ENCODE results near the gene CACNA1H. TPM values are rescaled to one million over a fixed set of nuclear protein-coding genes. Genes with fewer than 3 reads are reported as not detected.

The CACNA1H gene
- polyA plus RNA-seq, 1 donor from 2014 or later: not detected

DNA sequence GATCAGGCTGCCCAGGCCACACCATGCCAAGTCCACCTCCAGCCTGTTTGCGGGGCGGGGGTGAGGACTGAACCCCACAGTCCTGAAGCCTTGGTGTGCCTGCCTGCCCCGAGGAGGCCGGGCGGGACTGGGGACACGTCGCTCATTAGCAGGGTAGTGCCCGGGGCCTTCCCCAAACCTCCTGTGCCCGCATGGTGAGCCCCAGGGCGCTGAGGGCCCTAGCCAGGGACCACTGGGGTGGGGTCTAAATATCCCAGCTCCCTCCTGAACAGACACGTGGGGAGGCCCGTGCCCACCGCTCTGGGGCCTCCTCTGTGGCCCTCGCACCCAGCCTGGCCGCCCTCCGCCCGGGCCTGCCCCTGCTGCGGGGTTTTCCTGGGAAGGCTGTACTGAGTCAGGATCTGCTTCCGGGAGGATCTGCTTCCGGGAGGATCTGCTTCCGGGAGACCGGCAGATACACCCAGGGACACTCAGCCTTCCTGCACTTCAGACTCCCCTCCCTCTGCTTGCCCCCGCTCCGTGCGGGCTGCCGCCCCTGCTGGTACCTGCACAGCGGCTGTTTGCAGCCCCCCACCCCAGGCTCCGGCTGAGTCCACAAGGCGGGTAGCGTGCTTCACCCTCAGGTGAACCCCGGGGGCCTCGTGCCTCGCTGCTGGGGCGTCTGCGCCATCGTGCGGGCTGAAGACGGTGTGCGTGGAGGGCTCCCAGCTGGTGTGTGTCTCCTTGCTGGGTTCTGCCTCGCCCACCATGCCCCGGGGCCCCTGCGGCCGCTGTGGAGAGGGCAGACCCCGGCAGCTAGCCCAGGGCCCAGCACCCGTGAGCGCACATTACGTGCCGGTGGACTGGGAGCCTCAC is 23.6 kb upstream of the CACNA1H start:
- peaks cover 2% of the 10 kb centered on the region for H3K27me3 Mint-ChIP-seq
- no peaks in the 10 kb centered on the region for H3K36me3 Mint-ChIP-seq
- H3K4me1 Mint-ChIP-seq: no peaks in the 10 kb centered on the region
- H3K27ac Mint-ChIP-seq: no peak overlapping the region
- H3K4me3 Mint-ChIP-seq: no peak overlapping the region
- H3K9me3 Mint-ChIP-seq: no peaks in the 10 kb centered on the region

DNA sequence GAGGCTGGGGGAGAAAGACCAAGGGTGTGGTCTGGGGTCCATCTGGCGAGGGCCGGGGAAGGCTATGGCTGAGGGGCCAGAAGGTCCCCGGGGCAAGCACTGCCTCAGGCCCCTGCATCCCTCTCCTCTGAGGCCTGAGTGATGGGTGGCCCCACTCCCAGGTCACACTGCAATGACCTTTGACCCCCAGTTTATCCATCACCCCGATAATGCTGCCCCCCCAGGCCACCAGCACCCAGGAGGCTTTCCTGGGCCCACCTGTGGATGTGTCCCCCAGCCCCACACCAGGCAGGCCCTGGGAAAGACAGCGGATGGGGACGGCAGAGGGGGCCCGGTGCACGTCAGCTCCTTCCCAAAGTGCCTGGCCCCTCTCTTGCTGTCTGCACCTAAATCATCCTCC is 22.5 kb upstream of the CACNA1H start:
- Mint-ChIP-seq H3K9me3 (no peaks in the 10 kb centered on the region), H3K4me3 (no peak overlapping the region), H3K4me1 (no peaks in the 10 kb centered on the region), H3K27me3 (peaks cover 2% of the 10 kb centered on the region), H3K36me3 (no peaks in the 10 kb centered on the region), H3K27ac (no peak overlapping the region)

DNA sequence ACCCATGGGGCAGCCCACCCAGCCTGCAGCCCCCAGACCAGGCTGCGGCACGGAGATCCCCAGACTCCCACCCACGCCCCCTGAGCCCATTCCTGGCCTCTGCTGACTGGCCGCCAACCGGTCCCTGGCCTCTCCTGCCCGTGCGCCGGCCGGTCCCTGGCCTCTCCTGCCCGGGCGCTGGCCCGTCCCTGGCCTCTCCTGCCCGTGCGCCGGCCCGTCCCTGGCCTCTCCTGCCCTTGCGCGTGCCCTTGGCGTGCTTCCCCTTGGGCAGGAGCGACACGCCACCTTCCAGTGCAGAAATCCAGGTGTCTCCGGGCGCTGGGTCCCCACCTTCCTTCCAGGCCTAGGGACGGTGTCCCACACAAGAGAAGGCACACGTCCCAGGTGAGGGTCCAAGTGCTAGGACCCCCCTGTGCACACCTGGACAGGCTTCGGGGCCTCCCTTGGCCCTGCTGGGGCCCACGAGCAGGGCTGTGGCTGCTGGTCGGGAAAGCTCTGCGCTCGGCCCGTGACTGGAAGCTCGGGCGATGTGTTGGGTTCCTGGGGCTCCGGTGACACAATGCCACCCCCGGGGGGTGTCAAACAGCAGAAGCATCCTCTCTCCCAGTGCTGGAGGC is 21.4 kb upstream of the CACNA1H start:
- no peaks in the 10 kb centered on the region for H3K4me1 Mint-ChIP-seq
- no peak overlapping the region for H3K27ac Mint-ChIP-seq
- peaks cover 2% of the 10 kb centered on the region for H3K27me3 Mint-ChIP-seq
- H3K36me3 Mint-ChIP-seq: no peaks in the 10 kb centered on the region
- no peaks in the 10 kb centered on the region for H3K9me3 Mint-ChIP-seq
- H3K4me3 Mint-ChIP-seq: no peak overlapping the region

DNA sequence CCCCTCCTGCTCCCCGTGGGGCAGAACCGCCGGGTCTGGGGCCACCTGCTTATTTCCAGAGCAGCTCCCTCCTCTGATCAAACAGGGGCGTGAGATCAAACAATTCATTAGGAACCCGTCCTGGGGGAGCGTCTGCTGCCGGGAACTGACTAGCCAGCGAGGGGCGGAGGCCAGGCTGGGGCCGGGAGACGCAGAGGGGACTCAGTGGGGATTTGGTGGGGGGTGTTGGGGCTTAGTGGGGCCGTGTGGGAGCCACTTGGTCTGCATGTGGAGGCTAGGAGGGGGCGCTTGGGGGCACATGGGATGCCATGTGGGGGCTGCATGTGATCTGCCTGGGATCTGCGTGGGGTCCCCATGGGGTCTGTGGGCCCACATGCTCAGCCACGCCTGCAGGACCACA is 20.5 kb upstream of the CACNA1H start:
- H3K36me3 Mint-ChIP-seq: no peaks in the 10 kb centered on the region

DNA sequence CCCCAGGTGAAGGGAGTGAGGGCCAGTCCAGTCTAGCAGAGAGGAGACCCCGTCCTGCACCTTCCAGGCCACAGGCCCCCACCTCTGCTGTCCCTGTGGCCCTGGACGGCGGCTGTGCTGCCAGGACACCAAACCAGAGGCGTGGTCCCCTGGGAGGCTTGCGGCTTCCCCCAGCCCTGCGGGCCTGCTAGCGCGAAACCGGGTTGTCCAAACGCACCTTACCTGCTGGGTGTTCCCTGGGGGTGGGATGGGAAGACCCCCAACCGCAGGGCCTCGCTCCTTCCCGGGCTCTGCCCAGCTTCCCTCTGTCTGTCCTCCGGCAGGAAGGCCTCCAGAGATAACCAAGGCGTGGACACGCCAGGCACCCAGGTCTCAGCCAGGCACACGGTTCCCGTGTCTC is 19.6 kb upstream of the CACNA1H start:
- Mint-ChIP-seq H3K4me3 (no peak overlapping the region), H3K27ac (no peak overlapping the region), H3K36me3 (no peaks in the 10 kb centered on the region), H3K4me1 (no peaks in the 10 kb centered on the region), H3K27me3 (peaks cover 2% of the 10 kb centered on the region), H3K9me3 (peaks cover 0 to 2% (median 0%) of the 10 kb centered on the region in 3 donors)

More for the DNA sequence above, 20.5 kb upstream of the CACNA1H start:
- Mint-ChIP-seq H3K27me3 (peaks cover 2% of the 10 kb centered on the region), H3K4me3 (no peak overlapping the region), H3K9me3 (no peaks in the 10 kb centered on the region), H3K4me1 (no peaks in the 10 kb centered on the region), H3K27ac (no peak overlapping the region)

DNA sequence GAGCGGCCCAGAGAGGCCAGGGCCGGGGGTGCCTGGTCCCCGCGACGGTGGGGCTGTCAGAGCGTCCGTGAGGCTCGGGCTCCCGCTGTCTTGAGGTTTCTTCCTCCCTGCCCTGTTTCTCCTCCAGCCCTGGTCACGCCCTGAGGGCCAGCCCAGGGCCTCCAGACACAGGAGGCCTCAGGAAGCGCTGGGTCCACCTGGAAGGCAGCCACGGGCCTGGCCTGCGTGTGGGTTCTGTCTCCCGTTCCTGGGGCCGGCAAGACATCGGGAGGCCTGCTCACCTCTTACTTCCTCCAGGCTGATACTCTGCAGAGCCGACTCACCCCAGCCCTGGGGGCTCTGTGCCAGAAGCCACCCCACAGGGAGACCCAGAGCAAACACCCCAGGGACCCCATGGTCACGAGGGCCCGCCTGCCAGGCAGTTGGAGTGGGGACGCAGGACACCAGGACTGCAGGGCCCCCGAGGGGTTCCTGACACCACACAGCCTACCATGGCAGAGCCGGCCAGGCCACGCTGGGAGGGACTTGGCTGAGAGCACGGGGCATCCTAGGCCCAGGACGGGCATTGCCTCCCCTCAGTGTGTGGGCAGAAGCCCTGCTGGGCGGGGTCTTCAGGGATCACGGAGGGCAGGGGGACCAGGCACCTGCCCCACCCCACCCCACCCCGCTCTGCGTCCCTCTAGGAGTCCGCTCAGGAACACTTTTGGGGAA is 18.9 kb upstream of the CACNA1H start:
- H3K27me3 Mint-ChIP-seq: peaks cover 2% of the 10 kb centered on the region
- H3K4me3 Mint-ChIP-seq: no peak overlapping the region
- H3K27ac Mint-ChIP-seq: no peak overlapping the region
- peaks cover 0 to 5% (median 0%) of the 10 kb centered on the region in 3 donors for H3K9me3 Mint-ChIP-seq
- no peaks in the 10 kb centered on the region for H3K4me1 Mint-ChIP-seq
- no peaks in the 10 kb centered on the region for H3K36me3 Mint-ChIP-seq

DNA sequence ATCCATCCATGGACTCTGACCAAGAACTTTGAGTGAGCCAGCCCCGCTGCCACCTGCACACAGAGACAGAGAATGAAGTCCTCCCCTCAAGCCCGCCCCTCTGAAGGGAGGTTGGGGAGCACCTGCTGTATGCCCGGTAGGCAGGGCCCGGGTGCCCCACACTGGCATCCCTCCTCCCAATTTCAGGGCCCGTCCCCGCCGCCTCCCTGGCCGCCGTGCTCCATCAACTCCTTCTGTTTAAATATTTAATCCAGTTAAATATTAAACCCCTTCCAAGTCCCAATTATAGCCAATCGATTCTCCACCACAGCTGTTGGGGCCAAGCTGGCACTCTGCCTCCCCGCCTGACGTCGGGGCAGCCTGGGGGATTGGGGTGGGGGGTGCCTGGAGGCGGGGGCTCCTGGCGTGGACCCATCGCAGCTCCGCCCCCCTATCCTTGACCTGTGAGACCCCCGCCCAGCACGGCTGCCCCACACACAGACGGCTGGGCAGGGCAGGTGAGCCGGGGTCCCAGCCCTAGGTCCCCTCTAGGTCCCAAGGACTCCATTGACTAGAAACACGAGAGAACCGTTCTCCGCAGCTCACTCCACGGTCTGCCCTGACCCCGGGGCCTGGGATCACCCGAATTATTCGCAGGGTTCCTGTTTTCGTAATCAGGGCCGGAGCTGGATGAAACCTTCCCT is 18.0 kb upstream of the CACNA1H start:
- Mint-ChIP-seq H3K4me1 (no peaks in the 10 kb centered on the region), H3K27ac (peak overlapping the region in 1 of 3 donors; percentile 13), H3K36me3 (no peaks in the 10 kb centered on the region), H3K9me3 (peaks cover 0 to 5% (median 0%) of the 10 kb centered on the region in 3 donors), H3K27me3 (peaks cover 3% of the 10 kb centered on the region), H3K4me3 (no peak overlapping the region)

DNA sequence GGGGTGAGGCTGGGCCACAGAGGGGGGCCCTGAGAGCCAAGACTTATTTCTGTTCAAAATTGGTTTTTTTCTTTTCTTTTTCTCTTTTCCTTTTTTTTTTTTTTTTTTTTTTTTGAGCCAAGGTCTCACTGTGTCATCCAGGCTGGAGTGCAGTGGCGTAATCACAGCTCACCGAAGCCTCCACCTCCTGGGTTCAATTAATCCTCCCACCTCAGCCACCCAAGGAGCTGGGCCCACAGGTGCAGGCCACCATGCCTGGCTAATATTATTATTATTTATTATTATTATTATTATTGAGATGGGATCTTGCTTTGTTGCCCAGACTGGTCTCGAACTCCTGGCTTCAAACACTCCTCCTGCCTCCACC is 17.5 kb upstream of the CACNA1H start:
- Mint-ChIP-seq H3K4me3 (no peak overlapping the region), H3K36me3 (no peaks in the 10 kb centered on the region), H3K27ac (peak overlapping the region in 1 of 3 donors; percentile 13), H3K9me3 (peaks cover 0 to 5% (median 0%) of the 10 kb centered on the region in 3 donors), H3K27me3 (peaks cover 8% of the 10 kb centered on the region), H3K4me1 (peaks cover 0 to 3% (median 0%) of the 10 kb centered on the region in 3 donors)

DNA sequence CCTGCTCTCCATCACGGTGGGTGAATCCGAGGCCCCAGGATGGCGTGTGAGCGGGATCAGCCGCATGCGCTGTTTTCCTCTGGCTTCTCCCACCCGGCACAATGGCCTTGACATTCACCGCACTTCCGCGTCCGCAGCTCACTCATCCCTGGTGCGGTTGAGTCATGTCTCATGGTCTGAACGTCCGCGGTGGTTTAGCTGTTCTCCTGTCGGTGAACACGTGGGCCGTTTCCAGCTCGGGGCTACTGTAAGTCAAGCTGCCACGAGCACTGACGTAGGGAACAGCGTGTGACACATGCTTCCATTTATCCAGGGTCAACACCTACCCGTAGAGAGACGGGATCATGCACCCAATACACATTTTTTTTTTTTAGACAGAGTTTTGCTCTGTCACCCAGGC is 15.3 kb upstream of the CACNA1H start:
- Mint-ChIP-seq H3K9me3 (peaks cover 0 to 5% (median 0%) of the 10 kb centered on the region in 3 donors), H3K27ac (no peak overlapping the region), H3K27me3 (peaks cover 9% of the 10 kb centered on the region), H3K4me3 (no peak overlapping the region), H3K4me1 (peaks cover 0 to 3% (median 0%) of the 10 kb centered on the region in 3 donors), H3K36me3 (no peaks in the 10 kb centered on the region)

DNA sequence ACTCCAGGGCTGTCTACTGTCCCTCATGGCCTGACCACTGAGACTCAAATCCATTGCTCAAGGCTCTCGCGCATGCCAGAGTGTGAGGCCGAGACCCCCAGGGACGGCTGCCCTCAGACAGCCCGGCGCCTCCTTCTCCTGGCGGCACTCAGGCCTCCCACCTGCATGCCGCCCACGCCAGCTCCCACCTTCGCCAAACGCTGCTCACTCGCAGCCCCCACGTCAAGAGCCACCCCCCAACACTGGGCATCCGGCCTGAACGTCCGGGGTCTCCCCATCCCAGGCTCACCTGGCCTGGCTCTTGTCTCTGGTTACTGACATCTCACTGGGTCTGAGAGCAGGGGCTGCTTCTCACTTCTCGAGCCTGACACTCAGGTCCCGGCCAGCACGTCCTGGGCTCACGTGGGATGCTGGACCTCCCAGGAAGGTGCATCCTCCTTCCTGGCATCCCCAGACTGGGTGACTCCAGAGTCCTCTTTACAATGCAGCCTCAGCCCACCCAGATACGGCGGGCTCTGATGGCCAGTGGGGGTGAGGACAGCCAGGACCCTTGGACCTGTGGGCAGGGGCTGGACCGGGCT is 12.2 kb upstream of the CACNA1H start:
- H3K4me1 Mint-ChIP-seq: peaks cover 0 to 3% (median 0%) of the 10 kb centered on the region in 3 donors
- H3K4me3 Mint-ChIP-seq: no peak overlapping the region
- H3K27me3 Mint-ChIP-seq: peaks cover 9% of the 10 kb centered on the region
- no peak overlapping the region for H3K27ac Mint-ChIP-seq
- H3K9me3 Mint-ChIP-seq: peaks cover 0 to 5% (median 0%) of the 10 kb centered on the region in 3 donors
- no peaks in the 10 kb centered on the region for H3K36me3 Mint-ChIP-seq

DNA sequence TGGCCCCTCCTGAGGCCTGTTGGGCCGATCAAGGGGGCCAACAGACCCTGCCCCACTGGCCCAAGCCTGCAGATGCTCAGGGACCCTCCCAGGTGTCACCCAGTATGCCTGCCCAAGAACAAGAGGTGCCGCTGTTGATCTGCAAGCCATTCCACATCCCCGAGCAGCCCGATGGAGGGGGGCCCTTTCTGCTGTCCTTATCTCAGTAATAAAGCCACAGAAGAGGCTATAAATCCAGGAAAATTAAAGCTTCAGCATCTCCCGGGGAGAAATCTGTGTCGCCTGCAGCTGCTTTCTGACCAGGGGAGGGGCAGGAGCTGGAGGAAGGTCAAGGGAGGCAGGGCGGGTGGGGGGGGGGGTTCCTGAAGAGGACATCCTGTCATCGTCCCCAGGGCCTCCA is 11.7 kb upstream of the CACNA1H start:
- Mint-ChIP-seq H3K4me1 (peaks cover 0 to 3% (median 0%) of the 10 kb centered on the region in 3 donors), H3K27me3 (peaks cover 9% of the 10 kb centered on the region), H3K9me3 (peaks cover 0 to 5% (median 0%) of the 10 kb centered on the region in 3 donors), H3K36me3 (no peaks in the 10 kb centered on the region), H3K27ac (no peak overlapping the region), H3K4me3 (no peak overlapping the region)

DNA sequence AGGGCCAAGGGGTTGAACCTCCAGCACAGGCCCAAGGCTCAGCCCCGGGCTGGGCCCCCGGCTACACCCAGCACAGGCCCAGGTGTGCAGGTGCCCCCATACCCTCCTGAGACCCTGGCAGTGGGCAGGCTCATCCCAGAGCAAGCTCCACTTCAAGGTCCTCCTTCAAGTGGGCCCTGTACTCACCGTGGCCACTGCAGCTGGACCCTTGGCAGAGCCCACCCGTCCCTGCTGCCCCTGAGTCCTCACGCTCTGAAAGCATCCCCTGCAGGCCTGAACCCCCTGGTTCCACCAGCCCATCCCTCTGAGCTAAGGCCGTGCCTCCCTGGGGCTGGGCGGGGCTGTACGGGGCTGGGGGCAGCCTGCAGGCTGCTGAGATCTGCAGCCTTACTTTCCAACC is 11.2 kb upstream of the CACNA1H start:
- Mint-ChIP-seq H3K4me1 (peaks cover 0 to 3% (median 0%) of the 10 kb centered on the region in 3 donors), H3K27me3 (peaks cover 9% of the 10 kb centered on the region), H3K27ac (no peak overlapping the region)

DNA sequence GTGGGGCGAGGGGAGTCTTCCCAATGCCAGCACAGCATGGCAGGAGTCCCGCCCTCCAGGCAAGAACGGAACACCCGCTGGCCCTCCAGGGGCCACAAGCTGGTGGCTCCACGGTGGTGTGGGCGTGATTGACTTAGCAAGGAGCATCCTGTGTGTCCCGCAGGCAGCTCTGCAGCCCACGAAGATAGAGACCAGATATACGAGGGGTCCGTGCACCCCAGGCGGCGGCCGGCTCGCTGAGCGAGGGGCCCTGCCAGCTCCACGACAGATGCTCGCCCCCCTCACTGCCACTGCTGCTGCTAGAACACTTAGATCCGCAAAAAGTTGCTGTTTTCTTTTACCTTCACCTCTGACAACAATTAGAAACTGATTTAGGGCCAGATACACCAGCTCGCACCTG is 10.0 kb upstream of the CACNA1H start:
- Mint-ChIP-seq H3K9me3 (peaks cover 0 to 3% (median 1%) of the 10 kb centered on the region in 3 donors), H3K27ac (no peak overlapping the region), H3K4me1 (peaks cover 0 to 3% (median 0%) of the 10 kb centered on the region in 3 donors), H3K27me3 (peaks cover 9% of the 10 kb centered on the region), H3K4me3 (no peak overlapping the region), H3K36me3 (no peaks in the 10 kb centered on the region)

More for the DNA sequence above, 11.2 kb upstream of the CACNA1H start:
- Mint-ChIP-seq H3K9me3 (peaks cover 0 to 5% (median 0%) of the 10 kb centered on the region in 3 donors), H3K36me3 (no peaks in the 10 kb centered on the region), H3K4me3 (no peak overlapping the region)

DNA sequence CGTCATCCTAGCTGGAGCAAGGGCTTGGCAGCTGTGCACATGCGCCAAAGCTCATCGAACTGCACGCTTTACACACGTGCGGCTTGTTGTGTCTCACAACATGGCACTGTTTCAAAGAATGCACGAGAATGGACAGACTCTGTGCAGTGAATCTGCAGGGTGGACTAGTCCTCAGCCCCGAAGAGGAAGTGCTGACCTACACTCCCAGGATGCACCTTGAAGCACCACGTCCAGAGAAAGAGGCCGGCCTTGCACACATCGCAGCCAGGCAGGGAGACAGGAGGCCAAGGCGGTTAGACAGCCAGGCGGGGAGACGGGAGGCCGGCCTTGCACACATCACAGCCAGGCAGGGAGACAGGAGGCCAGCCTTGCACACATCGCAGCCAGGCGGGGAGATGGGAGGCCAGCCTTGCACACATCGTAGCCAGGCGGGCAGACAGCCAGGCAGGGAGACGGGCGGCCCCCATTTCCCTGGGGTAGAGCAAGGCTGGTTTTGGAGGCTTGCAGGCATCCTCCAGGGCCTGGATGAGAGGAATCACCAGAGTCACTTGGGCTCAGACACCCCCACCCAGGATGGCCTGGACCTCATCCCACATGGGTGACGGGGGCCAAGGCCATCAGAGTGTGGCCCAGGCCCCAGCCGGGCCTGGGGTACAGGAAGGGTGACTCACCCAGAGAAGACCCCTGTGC is 9.0 kb upstream of the CACNA1H start:
- H3K36me3 Mint-ChIP-seq: no peaks in the 10 kb centered on the region

More for the DNA sequence above, 9.0 kb upstream of the CACNA1H start:
- Mint-ChIP-seq H3K27me3 (peaks cover 9% of the 10 kb centered on the region), H3K4me1 (peaks cover 0 to 3% (median 0%) of the 10 kb centered on the region in 3 donors), H3K4me3 (no peak overlapping the region), H3K9me3 (peaks cover 0 to 1% (median under 1%) of the 10 kb centered on the region in 3 donors), H3K27ac (no peak overlapping the region)
